Left colon (tissue), 2 donors: ENCODE results near the gene IL15. TPM values are rescaled to one million over a fixed set of nuclear protein-coding genes. Genes with fewer than 3 reads are reported as not detected.
"Not testable (repeated sequence)": the region's sequence is repeated elsewhere in the genome, so short reads cannot be mapped to it uniquely, and the experiment has no call there.

ENCODE experiments used
- ATAC-seq: fragments of 200-7000 bp; cut with Tn5 transposase; one replicate; pipeline ENCODE4 v1.9.1; 2020; ENCODE audit warnings: mild to moderate bottlenecking, moderate library complexity
- DNase-seq, 2 donors: peaks; one replicate each; pipeline ENCODE4 v3.0.0-alpha.2; 2020
- intact Hi-C, 2 donors: fragments of 100-400 bp; cut with DNase I in 1 of 2; cut with micrococcal nuclease in 1 of 2; formaldehyde crosslinking; loops; one replicate each; pipeline versions ENCODE4 v1.11.2 to v1.14.0; 2022; cut with DNase I, micrococcal nuclease
- total RNA-seq, 2 donors: library from RNA; stranded (reverse); fragmentation: NEBNext Ultra II Directional; extraction: Animal tissue kit (Norgen Biotek cat#: 25700); gene quantifications; one replicate each; pipeline ENCODE4 v1.2.1, GENCODE V29; 2021
- donor health status: DM: no; HTN: no; CAD: no.
- donor health status: DM: yes; HTN: yes; CAD: no.

The IL15 gene
- total RNA-seq, 2 donors from 2014 or later, result 5.6 to 8.2 TPM

GRCh38 chr4:141746026-141746425 is 109.6 kb downstream of the IL15 start:
- no peak for DNase-seq
- ATAC-seq, result no peak
- intact Hi-C loops, result no loop called here

GRCh38 chr4:141751806-141752205 is 115.4 kb downstream of the IL15 start:
- intact Hi-C loops, ATAC-seq, DNase-seq: not testable (repeated sequence)

- ATAC-seq (no peak), DNase-seq (no peak)
- intact Hi-C loops, result no loop called here
Measured at GRCh38 chr4:141757287-141757686, 120.9 kb downstream of the IL15 start.

GRCh38 chr4:141759796-141760425 is 123.5 kb downstream of the IL15 start:
- no peak for DNase-seq
- intact Hi-C loops, result no loop called here
- no peak for ATAC-seq

GRCh38 chr4:141761926-141762325 is 125.5 kb downstream of the IL15 start:
- ATAC-seq (no peak), DNase-seq (no peak)
- intact Hi-C loops, result no loop called here

GRCh38 chr4:141763374-141763773 is 127.0 kb downstream of the IL15 start:
- intact Hi-C loops, result no loop called here
- no peak for ATAC-seq
- DNase-seq, result no peak

GRCh38 chr4:141768954-141769353 is 132.6 kb downstream of the IL15 start:
- no peak for ATAC-seq
- intact Hi-C loops, result no loop called here

GRCh38 chr4:141771889-141772830 is 135.8 kb downstream of the IL15 start:
- intact Hi-C loops, result no loop called here
- no peak for DNase-seq
- no peak for ATAC-seq

More at GRCh38 chr4:141768954-141769353, 132.6 kb downstream of the IL15 start:
- DNase-seq, result no peak

GRCh38 chr4:141772838-141773237 is 136.5 kb downstream of the IL15 start:
- DNase-seq, result no peak
- ATAC-seq, result no peak
- intact Hi-C loops, result no loop called here

- intact Hi-C loops, result no loop called here
- ATAC-seq (no peak), DNase-seq (no peak)
Measured at GRCh38 chr4:141782205-141782604, 145.8 kb downstream of the IL15 start.
